Transverse colon (tissue), 4 donors: ENCODE results near the gene STYXL1. TPM values are rescaled to one million over a fixed set of nuclear protein-coding genes. Genes with fewer than 3 reads are reported as not detected.

Experiments used
- DNase-seq: peaks from one replicate; pipeline ENCODE4 v3.0.0-alpha.2; 2019
- H3K27ac ChIP-seq, 4 donors: fragments of 200-600 bp; sonication (generic); 2 replicates each; pipeline ENCODE4 v1.5.1; 2016 to 2018; ENCODE audit warnings: inconsistent platforms in 4 of 4
- H3K27me3 ChIP-seq: fragments of 200-600 bp; sonication (generic); 2 replicates; pipeline ENCODE4 v1.5.1; 2017; ENCODE audit warnings: inconsistent platforms
- H3K36me3 ChIP-seq, 4 donors: fragments of 200-600 bp; sonication (generic); 2 replicates each; pipeline ENCODE4 v1.5.1; 2017 to 2019; ENCODE audit warnings: inconsistent platforms in 4 of 4
- H3K4me1 ChIP-seq, 4 donors: fragments of 200-600 bp; sonication (generic); 2 replicates each; pipeline ENCODE4 v1.5.1; 2017 to 2020; ENCODE audit warnings: inconsistent platforms in 4 of 4
- H3K4me3 ChIP-seq, 4 donors: fragments of 200-600 bp; sonication (generic); 1 replicate in 1 of 4; 2 replicates in 3 of 4; pipeline versions ENCODE4 v1.5.1 to v1.6.1; 2017 to 2019; ENCODE audit warnings: inconsistent platforms in 4 of 4
- H3K9me3 ChIP-seq, 2 donors: fragments of 200-600 bp; sonication (generic); 2 replicates each; pipeline ENCODE4 v1.5.1; 2017 to 2019; ENCODE audit warnings: inconsistent platforms in 2 of 2
- EP300 ChIP-seq: sonication (generic); formaldehyde crosslinking; IDR thresholded peaks from one replicate; pipeline ENCODE4 v1.6.1; 2017; ENCODE audit warnings: antibody characterized with exemption, low read depth
- POLR2A ChIP-seq: fragments of 450-650 bp; IDR thresholded peaks from one replicate; pipeline ENCODE4 v1.6.1; 2016; ENCODE audit warnings: antibody characterized with exemption, mild to moderate bottlenecking, moderate library complexity
- POLR2AphosphoS5 ChIP-seq, 3 donors: sonication (generic); formaldehyde crosslinking; IDR thresholded peaks; one replicate each; pipeline ENCODE4 v1.6.1; 2016; ENCODE audit warnings: antibody characterized with exemption in 3 of 3
- WGBS, 2 donors: methylation state at CpG; one replicate each; pipeline ENCODE4 v1.1.5; 2018; ENCODE audit warnings: low coverage in 1 of 2; 5-methylcytosine and 5-hydroxymethylcytosine counted together
- in situ Hi-C, 4 donors: fragments of 200-750 bp; cut with MboI; loops; one replicate each; pipeline versions ENCODE4 v1.15.0 to v1.15.1; 2017; ENCODE audit warnings: low sequenced_read_pairs in 3 of 4, low pct_ligation_motif_present in 1 of 4, low pct_unique_long_range_greater_than_20kb in 1 of 4
- intact Hi-C: fragments of 100-400 bp; cut with DNase I; formaldehyde crosslinking; loops from one replicate; pipeline ENCODE4 v1.15.1; 2023; ENCODE audit warnings: low total_unique reads
- total RNA-seq, 4 donors: library from RNA; depleted of rRNA; stranded (reverse); fragments of >200 nt; gene quantifications; one replicate each; pipeline ENCODE4 v1.1.0, GENCODE V29; 2016
- TF ChIP-seq, protein P1 (sequence below), 5 experiments: fragments of 200-600 bp in 3 of 5; fragments of 450-650 bp in 2 of 5; sonication (generic) in 3 of 5; IDR thresholded peaks; 1 replicate in 2 of 5; 2 replicates in 3 of 5; pipeline ENCODE4 v1.5.1; 2016 to 2017; ENCODE audit warnings: antibody characterized with exemption in 5 of 5, inconsistent platforms in 3 of 5, mild to moderate bottlenecking in 2 of 5, moderate library complexity in 1 of 5

The STYXL1 gene
- total RNA-seq, 4 donors from 2014 or later, result 3.4 to 51.9 (median 20.9) TPM

DNA sequence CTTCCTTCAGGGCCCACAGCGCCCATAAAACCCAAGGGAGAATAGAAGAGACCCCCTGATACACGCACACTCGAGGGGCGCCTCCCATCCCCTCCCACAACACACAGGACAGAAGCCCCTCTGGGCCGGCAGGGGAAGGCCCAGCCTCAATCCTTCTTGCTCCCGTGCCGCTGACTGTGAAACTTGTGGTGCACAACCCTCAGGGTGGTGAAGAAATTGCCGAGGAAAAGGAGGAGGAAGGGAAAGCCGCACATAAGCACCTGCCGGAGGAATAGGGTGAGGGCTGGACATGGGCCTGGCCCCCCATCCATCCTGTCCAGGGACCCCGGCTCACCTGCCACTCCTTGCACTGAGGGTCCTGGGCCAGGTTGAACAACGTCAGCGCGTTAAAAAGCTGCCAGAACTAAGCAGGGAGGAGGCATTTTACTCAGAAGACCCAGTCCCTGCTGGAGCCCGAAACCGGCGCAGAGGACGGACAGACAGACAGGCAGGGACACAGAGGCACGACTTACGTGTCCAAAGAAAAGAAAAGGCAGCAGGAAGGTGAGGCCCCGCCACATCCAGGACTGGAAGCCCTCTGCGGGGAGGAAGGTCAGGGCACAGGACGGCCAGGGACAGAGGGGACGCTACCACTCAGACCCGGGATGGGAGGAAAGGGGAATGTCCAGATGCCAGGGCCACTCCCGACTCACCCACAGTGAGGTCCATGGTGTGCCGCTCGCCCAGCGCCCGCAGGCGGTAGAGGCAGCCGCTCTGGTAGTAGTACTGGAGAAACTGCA, 60.6 kb downstream of the STYXL1 start:
- intact Hi-C loops (no loop called here), in situ Hi-C loops (no loop called here)
- no peak for DNase-seq
- 92% methylated on average over 32 of the region's 32 CpGs; no CpG with 5 or more reads in 1 of the 2 donors for WGBS, 2 donors
- Histone ChIP-seq H3K4me1 (peaks cover 0 to 17% (median 6%) of the 10 kb centered on the region in 4 donors), H3K9me3 (no peaks in the 10 kb centered on the region), H3K27ac (no peak overlapping the region), H3K4me3 (no peak overlapping the region), H3K27me3 (no peaks in the 10 kb centered on the region), H3K36me3 (peaks cover 0 to 28% (median 5%) of the 10 kb centered on the region in 4 donors)
- TF ChIP-seq EP300 (no peak), POLR2AphosphoS5 (IDR thresholded peaks at IDR 0.05) (no peak), POLR2A (no peak)
- TF ChIP-seq, protein P1, sequence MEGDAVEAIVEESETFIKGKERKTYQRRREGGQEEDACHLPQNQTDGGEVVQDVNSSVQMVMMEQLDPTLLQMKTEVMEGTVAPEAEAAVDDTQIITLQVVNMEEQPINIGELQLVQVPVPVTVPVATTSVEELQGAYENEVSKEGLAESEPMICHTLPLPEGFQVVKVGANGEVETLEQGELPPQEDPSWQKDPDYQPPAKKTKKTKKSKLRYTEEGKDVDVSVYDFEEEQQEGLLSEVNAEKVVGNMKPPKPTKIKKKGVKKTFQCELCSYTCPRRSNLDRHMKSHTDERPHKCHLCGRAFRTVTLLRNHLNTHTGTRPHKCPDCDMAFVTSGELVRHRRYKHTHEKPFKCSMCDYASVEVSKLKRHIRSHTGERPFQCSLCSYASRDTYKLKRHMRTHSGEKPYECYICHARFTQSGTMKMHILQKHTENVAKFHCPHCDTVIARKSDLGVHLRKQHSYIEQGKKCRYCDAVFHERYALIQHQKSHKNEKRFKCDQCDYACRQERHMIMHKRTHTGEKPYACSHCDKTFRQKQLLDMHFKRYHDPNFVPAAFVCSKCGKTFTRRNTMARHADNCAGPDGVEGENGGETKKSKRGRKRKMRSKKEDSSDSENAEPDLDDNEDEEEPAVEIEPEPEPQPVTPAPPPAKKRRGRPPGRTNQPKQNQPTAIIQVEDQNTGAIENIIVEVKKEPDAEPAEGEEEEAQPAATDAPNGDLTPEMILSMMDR (IDR thresholded peaks at IDR 0.05), result no peak

DNA sequence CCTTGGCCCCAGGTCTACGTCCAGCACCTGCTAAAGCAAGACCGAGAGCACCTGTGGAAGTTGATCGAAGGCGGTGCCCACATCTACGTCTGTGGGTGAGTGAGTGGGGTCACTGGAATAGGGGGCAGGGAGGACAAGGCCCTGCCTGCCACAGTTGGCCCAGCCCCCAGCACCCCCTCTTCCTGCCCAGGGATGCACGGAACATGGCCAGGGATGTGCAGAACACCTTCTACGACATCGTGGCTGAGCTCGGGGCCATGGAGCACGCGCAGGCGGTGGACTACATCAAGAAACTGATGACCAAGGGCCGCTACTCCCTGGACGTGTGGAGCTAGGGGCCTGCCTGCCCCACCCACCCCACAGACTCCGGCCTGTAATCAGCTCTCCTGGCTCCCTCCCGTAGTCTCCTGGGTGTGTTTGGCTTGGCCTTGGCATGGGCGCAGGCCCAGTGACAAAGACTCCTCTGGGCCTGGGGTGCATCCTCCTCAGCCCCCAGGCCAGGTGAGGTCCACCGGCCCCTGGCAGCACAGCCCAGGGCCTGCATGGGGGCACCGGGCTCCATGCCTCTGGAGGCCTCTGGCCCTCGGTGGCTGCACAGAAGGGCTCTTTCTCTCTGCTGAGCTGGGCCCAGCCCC, 61.5 kb downstream of the STYXL1 start:
- intact Hi-C loops (no loop called here), in situ Hi-C loops (no loop called here)
- Histone ChIP-seq H3K27me3 (no peaks in the 10 kb centered on the region), H3K9me3 (no peaks in the 10 kb centered on the region), H3K4me3 (no peak overlapping the region), H3K4me1 (peaks cover 0 to 13% (median 6%) of the 10 kb centered on the region in 4 donors), H3K27ac (no peak overlapping the region), H3K36me3 (peaks cover 0 to 28% (median 5%) of the 10 kb centered on the region in 4 donors)
- DNase-seq, result no peak
- 88% methylated on average over 16 of the region's 20 CpGs; no CpG with 5 or more reads in 1 of the 2 donors for WGBS, 2 donors
- TF ChIP-seq EP300 (no peak), POLR2AphosphoS5 (IDR thresholded peaks at IDR 0.05) (no peak), POLR2A (no peak)
- TF ChIP-seq, protein P1 (IDR thresholded peaks at IDR 0.05), result no peak

DNA sequence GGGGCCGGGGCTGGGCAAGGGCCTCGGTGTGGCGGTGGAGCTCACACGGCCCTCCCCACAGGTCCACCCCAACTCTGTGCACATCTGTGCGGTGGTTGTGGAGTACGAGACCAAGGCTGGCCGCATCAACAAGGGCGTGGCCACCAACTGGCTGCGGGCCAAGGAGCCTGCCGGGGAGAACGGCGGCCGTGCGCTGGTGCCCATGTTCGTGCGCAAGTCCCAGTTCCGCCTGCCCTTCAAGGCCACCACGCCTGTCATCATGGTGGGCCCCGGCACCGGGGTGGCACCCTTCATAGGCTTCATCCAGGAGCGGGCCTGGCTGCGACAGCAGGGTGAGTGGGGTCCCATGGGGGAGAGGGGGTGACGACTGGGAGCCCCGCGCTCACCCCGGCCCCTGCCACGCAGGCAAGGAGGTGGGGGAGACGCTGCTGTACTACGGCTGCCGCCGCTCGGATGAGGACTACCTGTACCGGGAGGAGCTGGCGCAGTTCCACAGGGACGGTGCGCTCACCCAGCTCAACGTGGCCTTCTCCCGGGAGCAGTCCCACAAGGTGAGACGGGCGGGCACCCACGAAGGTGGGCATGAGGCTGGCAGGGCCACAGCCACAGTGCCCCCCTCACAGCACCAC, 62.2 kb downstream of the STYXL1 start:
- WGBS, 2 donors, result 95% methylated on average over 11 of the region's 41 CpGs; no CpG with 5 or more reads in 1 of the 2 donors
- no peak overlapping the region for H3K4me3 ChIP-seq
- no peaks in the 10 kb centered on the region for H3K27me3 ChIP-seq
- intact Hi-C loops, result no loop called here
- H3K4me1 ChIP-seq, result peaks cover 2 to 12% (median 6%) of the 10 kb centered on the region in 4 donors
- in situ Hi-C loops, result no loop called here
- H3K27ac ChIP-seq, result peak overlapping the region in 1 of 4 donors; percentile 13
- H3K9me3 ChIP-seq, result no peaks in the 10 kb centered on the region
- H3K36me3 ChIP-seq, result peaks cover 0 to 28% (median 5%) of the 10 kb centered on the region in 4 donors
- no peak for TF ChIP-seq POLR2A
- no peak for TF ChIP-seq EP300
- TF ChIP-seq POLR2AphosphoS5 (IDR thresholded peaks at IDR 0.05), result peak in 1 of 3 donors; percentile 69
- TF ChIP-seq, protein P1 (IDR thresholded peaks at IDR 0.05), result no peak
- DNase-seq, result no peak

DNA sequence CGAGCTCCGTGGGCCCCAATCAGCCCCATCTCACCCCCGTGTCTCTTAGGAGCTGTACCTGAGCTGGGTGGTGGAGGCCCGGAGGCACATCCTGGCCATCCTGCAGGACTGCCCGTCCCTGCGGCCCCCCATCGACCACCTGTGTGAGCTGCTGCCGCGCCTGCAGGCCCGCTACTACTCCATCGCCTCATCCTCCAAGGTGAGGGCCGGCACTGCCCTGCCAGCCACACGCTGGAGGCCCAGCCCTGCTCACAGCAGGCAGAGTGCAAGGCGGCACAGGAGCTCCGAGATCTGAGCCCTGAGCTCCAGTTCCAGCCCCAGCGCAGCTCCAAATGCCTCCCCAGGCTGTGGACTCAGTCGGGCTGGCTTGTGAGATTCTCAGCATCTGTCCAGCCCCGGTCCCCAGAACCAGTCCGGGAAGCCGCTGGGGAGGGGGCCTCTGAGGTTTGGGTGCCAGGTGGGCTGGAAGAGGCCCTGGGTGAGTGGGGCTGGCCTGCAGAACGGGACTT, 62.7 kb downstream of the STYXL1 start:
- TF ChIP-seq EP300 (no peak), POLR2A (no peak), POLR2AphosphoS5 (IDR thresholded peaks at IDR 0.05) (no peak)
- TF ChIP-seq, protein P1 (IDR thresholded peaks at IDR 0.05), result no peak
- intact Hi-C loops (no loop called here), in situ Hi-C loops (no loop called here)
- H3K36me3 ChIP-seq, result peaks cover 0 to 28% (median 5%) of the 10 kb centered on the region in 4 donors
- no peak for DNase-seq
- no peak overlapping the region for H3K4me3 ChIP-seq
- H3K27ac ChIP-seq, result peak overlapping the region in 1 of 4 donors; percentile 13
- H3K9me3 ChIP-seq, result no peaks in the 10 kb centered on the region
- H3K4me1 ChIP-seq, result peaks cover 6 to 17% (median 10%) of the 10 kb centered on the region in 4 donors
- 87% methylated on average over 20 of the region's 21 CpGs; no CpG with 5 or more reads in 1 of the 2 donors for WGBS, 2 donors
- H3K27me3 ChIP-seq, result no peaks in the 10 kb centered on the region
